Mesendoderm (in vitro differentiated cells): Measurements from ENCODE around the gene PTPRM.
A peak's percentile ranks its signal among the peaks of the same experiment; 100 is the strongest.

Source experiments
- DNase-seq: peaks from one replicate; pipeline ENCODE4 v3.0.0; 2013
- H2AK5ac ChIP-seq: 2 replicates; pipeline ENCODE4 v1.6.1; 2013; ENCODE audit warnings: low read length, inconsistent platforms
- H2BK120ac ChIP-seq: 2 replicates; pipeline ENCODE4 v1.6.1; 2013; ENCODE audit warnings: low read depth, mild to moderate bottlenecking, low read length, moderate library complexity, mixed read lengths
- H2BK15ac ChIP-seq: replicated peaks from 2 replicates; pipeline ENCODE4 v1.6.1; 2013; ENCODE audit warnings: low read depth, mild to moderate bottlenecking, moderate library complexity
- H2BK5ac ChIP-seq: 2 replicates; pipeline ENCODE4 v1.6.1; 2013; ENCODE audit warnings: low read length, inconsistent platforms
- H3K18ac ChIP-seq: 2 replicates; pipeline ENCODE4 v1.6.1; 2013; ENCODE audit warnings: mild to moderate bottlenecking, low read length, mixed read lengths
- H3K23ac ChIP-seq: one replicate; pipeline ENCODE4 v1.6.1; 2013; ENCODE audit warnings: low read length
- H3K27ac ChIP-seq: 2 replicates; pipeline ENCODE4 v1.5.1; 2013; ENCODE audit warnings: low read depth, mild to moderate bottlenecking, inconsistent platforms, low read length, moderate library complexity
- H3K27me3 ChIP-seq: 2 replicates; pipeline ENCODE4 v1.6.1; 2013; ENCODE audit warnings: low read length, control low read depth, mild to moderate bottlenecking, inconsistent platforms; ENCODE audit not compliant: insufficient read depth, poor library complexity
- H3K36me3 ChIP-seq: 2 replicates; pipeline ENCODE4 v1.6.1; 2013; ENCODE audit warnings: low read length, inconsistent platforms; ENCODE audit not compliant: control insufficient read depth, insufficient read depth
- H3K4ac ChIP-seq: one replicate; pipeline ENCODE4 v1.6.1; 2013; ENCODE audit warnings: low read depth, mild to moderate bottlenecking, low read length, moderate library complexity
- H3K4me1 ChIP-seq: 2 replicates; pipeline ENCODE4 v1.6.1; 2013; ENCODE audit warnings: low read depth, low read length, inconsistent platforms; ENCODE audit not compliant: control insufficient read depth
- H3K4me2 ChIP-seq: 2 replicates; pipeline ENCODE4 v1.6.1; 2013; ENCODE audit warnings: low read length
- H3K4me3 ChIP-seq: 2 replicates; pipeline ENCODE4 v1.5.1; 2013; ENCODE audit warnings: mild to moderate bottlenecking, low read length
- H3K56ac ChIP-seq: one replicate; pipeline ENCODE4 v1.6.1; 2013; ENCODE audit warnings: low read length
- H3K79me1 ChIP-seq: 2 replicates; pipeline ENCODE4 v1.6.1; 2013; ENCODE audit warnings: low read length, inconsistent platforms
- H3K79me2 ChIP-seq: 2 replicates; pipeline ENCODE4 v1.6.1; 2013; ENCODE audit warnings: mild to moderate bottlenecking, low read length; ENCODE audit not compliant: control insufficient read depth, insufficient read depth
- H3K9ac ChIP-seq: 2 replicates; pipeline ENCODE4 v1.6.1; 2013; ENCODE audit warnings: low read length, inconsistent platforms
- H4K5ac ChIP-seq: one replicate; pipeline ENCODE4 v1.6.1; 2013; ENCODE audit warnings: low read length
- H4K8ac ChIP-seq: one replicate; pipeline ENCODE4 v1.6.1; 2013; ENCODE audit warnings: low read depth, mild to moderate bottlenecking, control low read depth, low read length, moderate library complexity
- WGBS: extraction: QIAGEN DNeasy Blood & Tissue Kit; methylation state at CpG from one replicate; pipeline ENCODE4 v1.1.7; 2013; ENCODE audit warnings: low lambda C conversion rate, missing lambda C conversion rate; ENCODE audit not compliant: insufficient coverage; ENCODE audit errors: extremely low coverage; 5-methylcytosine and 5-hydroxymethylcytosine counted together

The PTPRM gene

DNA sequence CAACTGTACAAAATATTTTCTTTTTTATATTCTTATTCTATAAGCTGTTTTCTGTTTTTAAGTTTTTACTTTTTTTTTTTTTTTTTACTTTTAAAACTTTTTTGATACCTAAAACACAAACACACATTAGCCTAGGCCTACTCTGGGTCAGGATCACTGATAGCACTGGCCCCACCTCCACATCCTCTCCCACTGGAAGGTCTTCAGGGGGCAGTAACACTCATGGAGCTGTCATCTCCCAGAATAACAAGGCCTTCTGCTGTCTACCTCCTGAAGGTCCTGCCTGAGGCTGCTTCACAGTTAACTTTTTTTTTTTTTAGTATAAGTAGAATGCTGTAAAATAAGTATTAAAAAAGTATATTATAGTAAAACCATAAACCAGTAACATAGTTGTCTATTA lies 415.1 kb downstream of the PTPRM start:
- Histone ChIP-seq H3K27me3 (no peaks in the 10 kb centered on the region), H3K4me3 (no peak overlapping the region), H3K79me2 (no peaks in the 10 kb centered on the region), H3K4me1 (no peaks in the 10 kb centered on the region), H3K18ac (no peak overlapping the region), H2AK5ac (no peak overlapping the region), H3K23ac (no peak overlapping the region), H3K4me2 (no peak overlapping the region), H4K5ac (no peak overlapping the region), H4K8ac (no peak overlapping the region), H2BK15ac (no peak overlapping the region), H3K9ac (no peak overlapping the region), H3K36me3 (no peaks in the 10 kb centered on the region), H3K79me1 (no peaks in the 10 kb centered on the region), H3K27ac (no peak overlapping the region), H2BK5ac (no peak overlapping the region), H3K4ac (no peak overlapping the region), H3K56ac (no peak overlapping the region), H2BK120ac (no peak overlapping the region)
- peak; percentile 18 for DNase-seq

GRCh38 chr18:7987284-7987976 lies 420.3 kb downstream of the PTPRM start:
- no peak for DNase-seq
- H3K27ac ChIP-seq: no peak overlapping the region

GRCh38 chr18:7990670-7991069 lies 423.6 kb downstream of the PTPRM start:
- no peak for DNase-seq
- WGBS: no CpG with 5 or more reads among the region's 1 CpG
- Histone ChIP-seq H3K4ac (no peak overlapping the region), H3K4me2 (no peak overlapping the region), H3K27me3 (no peaks in the 10 kb centered on the region), H3K9ac (no peak overlapping the region), H3K4me3 (no peak overlapping the region), H2BK15ac (no peak overlapping the region), H4K5ac (no peak overlapping the region), H2BK5ac (no peak overlapping the region), H4K8ac (no peak overlapping the region), H3K4me1 (no peaks in the 10 kb centered on the region), H2AK5ac (no peak overlapping the region), H3K27ac (no peak overlapping the region), H3K23ac (no peak overlapping the region), H3K18ac (no peak overlapping the region), H2BK120ac (no peak overlapping the region), H3K79me1 (no peaks in the 10 kb centered on the region), H3K36me3 (no peaks in the 10 kb centered on the region), H3K56ac (no peak overlapping the region), H3K79me2 (no peaks in the 10 kb centered on the region)

More at GRCh38 chr18:7987284-7987976, 420.3 kb downstream of the PTPRM start:
- Histone ChIP-seq H3K18ac (no peak overlapping the region), H3K4me2 (no peak overlapping the region), H3K4me3 (no peak overlapping the region), H2BK5ac (no peak overlapping the region), H2BK15ac (no peak overlapping the region), H3K56ac (no peak overlapping the region), H3K36me3 (no peaks in the 10 kb centered on the region), H3K4ac (no peak overlapping the region), H3K79me2 (no peaks in the 10 kb centered on the region), H3K79me1 (no peaks in the 10 kb centered on the region), H3K27me3 (no peaks in the 10 kb centered on the region), H3K4me1 (no peaks in the 10 kb centered on the region), H2AK5ac (no peak overlapping the region), H3K9ac (no peak overlapping the region), H2BK120ac (no peak overlapping the region), H3K23ac (no peak overlapping the region), H4K5ac (no peak overlapping the region), H4K8ac (no peak overlapping the region)
- WGBS: no CpG with 5 or more reads among the region's 3 CpGs

DNA sequence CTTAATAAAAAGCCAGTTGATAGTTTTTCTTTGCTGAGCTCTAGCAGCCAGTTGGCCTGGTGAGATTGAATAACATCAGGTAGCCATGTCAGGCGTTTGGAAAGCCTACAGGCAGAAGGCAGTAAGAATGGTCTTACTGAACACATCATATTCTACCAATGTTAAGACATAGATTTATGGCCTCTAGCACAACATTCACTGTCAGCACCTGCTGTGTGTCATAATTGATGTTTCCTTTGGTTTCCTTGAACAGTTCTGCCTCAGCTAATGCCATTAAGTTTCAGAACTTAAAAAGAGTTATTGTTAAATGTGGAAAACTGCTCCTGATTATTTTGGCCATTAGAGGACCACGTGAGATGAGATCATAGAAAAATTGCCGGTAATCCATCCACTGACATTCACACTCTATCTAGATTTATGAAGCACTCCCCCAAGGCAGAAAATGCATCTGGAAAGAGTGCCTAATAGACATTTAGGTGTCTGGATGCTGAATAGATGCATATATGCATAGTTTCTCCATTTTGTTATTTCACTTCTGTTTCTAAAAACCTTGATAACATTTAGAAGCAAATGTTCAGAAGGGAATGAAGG lies 434.7 kb downstream of the PTPRM start:
- H3K4me3 ChIP-seq: no peak overlapping the region
- no peak overlapping the region for H3K4me2 ChIP-seq
- H3K9ac ChIP-seq: no peak overlapping the region
- no peaks in the 10 kb centered on the region for H3K36me3 ChIP-seq
- no peaks in the 10 kb centered on the region for H3K27me3 ChIP-seq
- H3K27ac ChIP-seq: no peak overlapping the region
- H3K79me2 ChIP-seq: no peaks in the 10 kb centered on the region
- no peak overlapping the region for H3K56ac ChIP-seq
- no peak overlapping the region for H2AK5ac ChIP-seq
- no peak overlapping the region for H3K23ac ChIP-seq
- H2BK5ac ChIP-seq: no peak overlapping the region
- H3K4ac ChIP-seq: no peak overlapping the region
- H2BK15ac ChIP-seq: no peak overlapping the region
- H3K79me1 ChIP-seq: no peaks in the 10 kb centered on the region
- no peak overlapping the region for H3K18ac ChIP-seq
- no CpG with 5 or more reads among the region's 3 CpGs for WGBS
- no peak for DNase-seq
- no peak overlapping the region for H4K5ac ChIP-seq
- H4K8ac ChIP-seq: no peak overlapping the region
- no peak overlapping the region for H2BK120ac ChIP-seq
- peaks cover 4% of the 10 kb centered on the region for H3K4me1 ChIP-seq

DNA sequence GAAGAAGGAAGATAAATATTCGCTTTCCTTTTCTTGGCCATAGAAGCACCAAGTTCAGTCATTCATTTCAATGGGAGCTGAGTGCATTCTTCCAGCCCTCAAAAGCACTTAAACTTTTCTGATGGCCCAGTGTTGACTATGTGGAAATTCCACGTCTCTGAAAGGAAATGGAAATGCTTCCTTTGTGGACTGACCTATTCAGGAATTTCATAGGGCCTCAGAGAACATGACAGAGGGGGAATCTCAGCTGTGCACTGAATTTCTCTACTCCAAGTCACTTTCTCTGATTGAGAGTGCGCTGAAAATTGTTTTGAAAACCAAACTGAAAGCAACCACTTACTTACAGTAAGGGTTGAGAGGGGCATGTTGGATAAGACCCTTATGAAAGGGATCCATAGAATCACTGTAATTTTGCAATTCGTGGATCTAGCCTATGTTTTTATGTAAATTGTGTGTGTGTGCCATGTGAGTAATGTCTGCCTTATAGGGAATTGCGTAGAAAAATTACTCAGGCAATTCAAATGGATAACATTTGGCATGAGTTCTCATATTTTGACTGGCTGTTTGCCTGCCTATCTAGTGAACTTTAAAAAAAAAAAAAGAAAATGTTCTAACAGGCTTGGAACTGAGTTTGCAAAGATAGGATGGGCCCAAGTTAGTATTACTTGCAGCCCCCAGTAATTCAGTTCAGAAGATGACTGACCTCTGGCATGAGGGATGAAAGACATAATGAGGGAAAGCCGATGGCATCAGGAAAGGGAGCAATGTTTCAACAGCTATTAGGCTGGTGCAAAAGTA lies 437.0 kb downstream of the PTPRM start:
- Histone ChIP-seq H2BK120ac (no peak overlapping the region), H3K79me2 (no peaks in the 10 kb centered on the region), H3K56ac (no peak overlapping the region), H2BK5ac (no peak overlapping the region), H3K79me1 (no peaks in the 10 kb centered on the region), H3K9ac (no peak overlapping the region), H3K4me3 (no peak overlapping the region), H3K27me3 (no peaks in the 10 kb centered on the region), H2AK5ac (no peak overlapping the region), H3K4ac (no peak overlapping the region), H3K27ac (no peak overlapping the region), H4K8ac (no peak overlapping the region), H4K5ac (no peak overlapping the region), H3K4me2 (no peak overlapping the region), H3K18ac (no peak overlapping the region), H2BK15ac (no peak overlapping the region), H3K4me1 (peaks cover 4% of the 10 kb centered on the region), H3K36me3 (no peaks in the 10 kb centered on the region), H3K23ac (no peak overlapping the region)
- no CpG with 5 or more reads among the region's 6 CpGs for WGBS
- no peak for DNase-seq
